Subcutaneous abdominal adipose tissue (tissue), 5 donors: Measurements from ENCODE around the gene TMEM18.

Experiments used
- H3K27ac ChIP-seq: one replicate; pipeline ENCODE4 v1.7.0; 2013; ENCODE audit warnings: low read depth, mild to moderate bottlenecking, inconsistent platforms, low read length, moderate library complexity
- H3K27me3 ChIP-seq, 5 donors: one replicate each; pipeline ENCODE4 v1.7.0; 2013; ENCODE audit warnings: low read length in 5 of 5, inconsistent platforms in 1 of 5; ENCODE audit not compliant: control insufficient read depth in 5 of 5, insufficient read depth in 4 of 5
- H3K36me3 ChIP-seq, 5 donors: one replicate each; pipeline ENCODE4 v1.7.0; 2013; ENCODE audit warnings: low read length in 5 of 5; ENCODE audit not compliant: control insufficient read depth in 5 of 5, insufficient read depth in 5 of 5
- H3K4me1 ChIP-seq, 5 donors: one replicate each; pipeline ENCODE4 v1.7.0; 2013; ENCODE audit warnings: low read length in 5 of 5, mild to moderate bottlenecking in 3 of 5, moderate library complexity in 1 of 5; ENCODE audit not compliant: control insufficient read depth in 5 of 5, insufficient read depth in 5 of 5
- H3K4me3 ChIP-seq, 5 donors: one replicate each; pipeline ENCODE4 v1.7.0; 2013; ENCODE audit warnings: low read length in 5 of 5, low read depth in 1 of 5
- H3K9ac ChIP-seq, 5 donors: one replicate each; pipeline ENCODE4 v1.7.0; 2013; ENCODE audit warnings: low read length in 5 of 5, mild to moderate bottlenecking in 4 of 5, moderate library complexity in 3 of 5
- H3K9me3 ChIP-seq, 5 donors: one replicate each; pipeline ENCODE4 v1.7.0; 2013; ENCODE audit warnings: low read length in 5 of 5; ENCODE audit not compliant: control insufficient read depth in 5 of 5
- donor health status: healthy.
- donor health status: healthy.
- donor health status: healthy.
- donor health status: healthy.
- donor health status: healthy.

Gene TMEM18

GRCh38 chr2:624551-625347 is 52.5 kb downstream of the TMEM18 start:
- Histone ChIP-seq H3K4me3 (no peak overlapping the region), H3K9me3 (no peaks in the 10 kb centered on the region), H3K9ac (no peak overlapping the region), H3K4me1 (no peaks in the 10 kb centered on the region), H3K27ac (no peak overlapping the region), H3K27me3 (no peaks in the 10 kb centered on the region), H3K36me3 (no peaks in the 10 kb centered on the region)

- Histone ChIP-seq H3K9ac (no peak overlapping the region), H3K36me3 (no peaks in the 10 kb centered on the region), H3K4me1 (no peaks in the 10 kb centered on the region), H3K9me3 (peaks cover 0 to 1% (median 0%) of the 10 kb centered on the region in 5 donors), H3K27ac (no peak overlapping the region), H3K4me3 (no peak overlapping the region), H3K27me3 (no peaks in the 10 kb centered on the region)
These were observed 53.1 kb downstream of the TMEM18 start for GRCh38 chr2:624096-624495.

- Histone ChIP-seq H3K27me3 (no peaks in the 10 kb centered on the region), H3K9ac (no peak overlapping the region), H3K36me3 (no peaks in the 10 kb centered on the region), H3K4me1 (no peaks in the 10 kb centered on the region), H3K27ac (no peak overlapping the region), H3K4me3 (no peak overlapping the region), H3K9me3 (peaks cover 0 to 9% (median 5%) of the 10 kb centered on the region in 5 donors)
These were observed 53.9 kb downstream of the TMEM18 start for GRCh38 chr2:623130-623922.

- H3K9me3 ChIP-seq: peaks cover 2 to 17% (median 13%) of the 10 kb centered on the region in 5 donors
- H3K36me3 ChIP-seq: no peaks in the 10 kb centered on the region
- H3K9ac ChIP-seq: no peak overlapping the region
- no peaks in the 10 kb centered on the region for H3K27me3 ChIP-seq
- H3K4me3 ChIP-seq: no peak overlapping the region
- no peak overlapping the region for H3K27ac ChIP-seq
- H3K4me1 ChIP-seq: no peaks in the 10 kb centered on the region
These were observed 54.8 kb downstream of the TMEM18 start for GRCh38 chr2:622357-622756.

GRCh38 chr2:621303-622099 is 55.7 kb downstream of the TMEM18 start:
- H3K9ac ChIP-seq: no peak overlapping the region
- no peak overlapping the region for H3K4me3 ChIP-seq
- H3K36me3 ChIP-seq: no peaks in the 10 kb centered on the region
- H3K27me3 ChIP-seq: no peaks in the 10 kb centered on the region
- H3K9me3 ChIP-seq: peaks cover 2 to 17% (median 13%) of the 10 kb centered on the region in 5 donors
- no peaks in the 10 kb centered on the region for H3K4me1 ChIP-seq
- no peak overlapping the region for H3K27ac ChIP-seq

GRCh38 chr2:620471-621302 is 56.5 kb downstream of the TMEM18 start:
- Histone ChIP-seq H3K27me3 (no peaks in the 10 kb centered on the region), H3K4me1 (no peaks in the 10 kb centered on the region), H3K9me3 (peaks cover 2 to 17% (median 13%) of the 10 kb centered on the region in 5 donors), H3K27ac (no peak overlapping the region), H3K4me3 (no peak overlapping the region), H3K36me3 (no peaks in the 10 kb centered on the region), H3K9ac (no peak overlapping the region)

GRCh38 chr2:620004-620403 is 57.2 kb downstream of the TMEM18 start:
- Histone ChIP-seq H3K36me3 (no peaks in the 10 kb centered on the region), H3K27ac (no peak overlapping the region), H3K4me3 (no peak overlapping the region), H3K9me3 (peaks cover 2 to 17% (median 13%) of the 10 kb centered on the region in 5 donors), H3K27me3 (no peaks in the 10 kb centered on the region), H3K4me1 (no peaks in the 10 kb centered on the region), H3K9ac (no peak overlapping the region)

GRCh38 chr2:618422-618990 is 58.7 kb downstream of the TMEM18 start:
- H3K27ac ChIP-seq: no peak overlapping the region
- no peaks in the 10 kb centered on the region for H3K4me1 ChIP-seq
- H3K9me3 ChIP-seq: peaks cover 2 to 17% (median 13%) of the 10 kb centered on the region in 5 donors
- H3K36me3 ChIP-seq: no peaks in the 10 kb centered on the region
- H3K27me3 ChIP-seq: no peaks in the 10 kb centered on the region
- no peak overlapping the region for H3K9ac ChIP-seq
- H3K4me3 ChIP-seq: peak overlapping the region in 1 of 5 donors; percentile 4

- Histone ChIP-seq H3K4me3 (peak overlapping the region in 1 of 5 donors; percentile 4), H3K27me3 (no peaks in the 10 kb centered on the region), H3K9me3 (peaks cover 2 to 17% (median 13%) of the 10 kb centered on the region in 5 donors), H3K27ac (no peak overlapping the region), H3K9ac (no peak overlapping the region), H3K4me1 (no peaks in the 10 kb centered on the region), H3K36me3 (no peaks in the 10 kb centered on the region)
These were observed 59.2 kb downstream of the TMEM18 start for GRCh38 chr2:618005-618404.
